Stimulated activated CD4-positive, alpha-beta T cell treated with anti-CD3 and anti-CD28 coated beads, Interleukin-4, amount 100 ng/mL, for 1 hour (primary cell): ENCODE results near the gene CRADD.
"Not testable (repeated sequence)": the region's sequence is repeated elsewhere in the genome, so short reads cannot be mapped to it uniquely, and the experiment has no call there.

Experiments
- DNase-seq: peaks from one replicate; pipeline ENCODE4 v3.0.0-alpha.2; 2020

The CRADD gene

DNA sequence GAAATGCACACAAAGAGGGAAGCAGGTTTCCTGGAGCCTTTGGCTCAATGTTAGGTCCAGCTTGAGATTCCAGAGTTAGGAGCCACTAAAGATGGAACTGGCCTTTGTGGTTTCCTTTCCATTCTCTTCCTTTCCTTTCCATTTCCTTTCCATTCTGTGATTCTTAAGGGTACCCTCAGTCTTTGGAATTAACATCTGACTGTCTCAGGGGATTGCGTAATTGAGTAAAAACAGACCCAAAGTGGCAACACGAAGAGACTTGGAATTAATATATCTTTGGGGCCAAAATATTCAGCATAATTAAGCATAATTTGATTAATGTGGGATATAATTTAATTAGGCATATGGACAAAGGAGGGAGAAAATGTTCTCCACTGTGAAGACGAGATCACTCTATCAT lies 205.6 kb downstream of the CRADD start:
- no peak for DNase-seq

DNA sequence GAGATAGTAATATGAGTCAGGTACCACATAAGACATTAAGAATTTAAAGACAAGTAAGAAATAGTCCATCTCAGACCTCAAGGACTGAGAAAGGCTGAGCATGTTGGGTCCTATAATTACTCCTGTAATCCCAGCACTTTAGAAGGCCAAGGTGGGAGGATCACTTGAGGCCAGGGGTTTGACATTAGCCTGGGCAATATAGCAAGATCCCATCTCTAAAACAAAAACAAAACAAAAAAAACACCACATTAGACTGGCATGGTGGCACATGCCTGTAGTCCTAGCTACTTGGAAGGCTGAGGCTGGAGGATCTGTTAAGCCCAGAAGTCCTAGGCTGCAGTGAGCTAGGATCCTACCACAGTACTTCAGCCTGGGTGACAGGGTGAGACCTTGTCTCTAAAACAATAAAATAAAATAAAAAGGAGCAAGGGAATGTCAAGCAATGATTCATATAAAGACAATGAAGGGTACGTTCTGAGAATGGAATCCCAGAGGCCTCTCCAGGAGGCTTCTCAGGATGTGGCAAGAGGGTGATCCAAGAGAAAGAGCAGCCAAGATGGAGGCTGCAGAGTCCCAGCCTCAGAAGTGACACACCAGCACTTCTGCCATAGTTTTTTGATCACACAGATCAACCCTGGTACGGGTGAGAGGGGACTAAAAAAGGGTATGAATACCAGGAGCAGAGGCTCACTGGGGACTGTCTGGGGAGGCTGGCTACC lies 206.4 kb downstream of the CRADD start:
- no peak for DNase-seq

DNA sequence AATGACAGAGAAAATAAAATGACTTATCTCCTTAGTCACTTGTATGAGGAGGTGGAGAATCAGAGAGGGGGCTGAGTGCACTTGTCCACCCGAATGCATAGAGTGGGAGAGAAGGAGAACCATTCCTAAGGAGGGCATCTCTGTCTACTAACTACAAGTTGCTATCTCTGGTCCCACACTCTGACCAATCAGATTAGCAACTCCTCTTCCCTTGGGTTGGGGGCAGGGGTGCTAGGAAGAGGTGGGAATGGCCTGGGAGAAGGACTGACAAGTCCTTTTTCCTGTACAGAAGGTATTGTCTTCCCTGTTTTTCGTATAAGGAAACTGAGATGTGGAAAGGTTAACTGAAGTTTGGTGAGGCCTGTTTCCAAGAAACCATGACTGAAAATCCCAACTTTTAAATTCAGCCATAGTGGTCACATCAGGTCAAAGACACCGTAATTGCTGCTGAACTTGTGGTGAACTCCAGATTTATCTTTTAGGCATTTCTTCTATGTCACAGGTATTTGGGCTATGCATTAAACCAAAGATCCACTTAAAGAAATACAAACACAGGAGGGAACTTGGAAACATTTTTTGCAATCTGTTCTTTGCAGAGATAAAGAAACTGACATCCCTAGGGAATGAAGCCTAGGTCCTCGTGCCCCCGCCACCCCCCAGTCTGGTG lies 207.8 kb downstream of the CRADD start:
- DNase-seq: no peak

DNA sequence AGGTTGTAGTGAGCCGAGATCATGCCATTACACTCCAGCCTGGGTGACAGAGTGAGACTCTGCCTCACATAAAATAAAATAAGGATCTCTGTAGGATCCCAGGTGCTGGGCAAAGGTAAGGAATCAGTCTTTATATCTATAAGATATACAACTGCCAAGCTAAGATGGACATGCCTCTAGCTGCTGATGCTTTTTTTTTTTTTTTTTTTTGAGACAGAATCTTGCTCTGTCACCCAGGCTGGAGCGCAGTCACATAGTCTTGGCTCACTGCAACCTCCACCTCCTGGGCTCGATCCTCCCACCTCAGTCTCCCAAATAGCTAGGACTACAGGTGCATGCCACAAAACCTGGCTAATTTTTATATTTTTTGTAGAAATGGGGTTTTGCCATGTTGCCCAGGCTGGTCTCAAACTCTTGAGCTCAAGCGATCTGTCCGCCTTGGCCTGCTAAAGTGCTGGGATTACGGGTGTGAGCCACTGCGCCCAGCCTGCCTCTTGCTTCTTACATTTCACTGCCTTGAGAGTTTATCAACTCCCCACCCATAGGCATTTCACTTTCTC lies 208.9 kb downstream of the CRADD start:
- DNase-seq: not testable (repeated sequence)

DNA sequence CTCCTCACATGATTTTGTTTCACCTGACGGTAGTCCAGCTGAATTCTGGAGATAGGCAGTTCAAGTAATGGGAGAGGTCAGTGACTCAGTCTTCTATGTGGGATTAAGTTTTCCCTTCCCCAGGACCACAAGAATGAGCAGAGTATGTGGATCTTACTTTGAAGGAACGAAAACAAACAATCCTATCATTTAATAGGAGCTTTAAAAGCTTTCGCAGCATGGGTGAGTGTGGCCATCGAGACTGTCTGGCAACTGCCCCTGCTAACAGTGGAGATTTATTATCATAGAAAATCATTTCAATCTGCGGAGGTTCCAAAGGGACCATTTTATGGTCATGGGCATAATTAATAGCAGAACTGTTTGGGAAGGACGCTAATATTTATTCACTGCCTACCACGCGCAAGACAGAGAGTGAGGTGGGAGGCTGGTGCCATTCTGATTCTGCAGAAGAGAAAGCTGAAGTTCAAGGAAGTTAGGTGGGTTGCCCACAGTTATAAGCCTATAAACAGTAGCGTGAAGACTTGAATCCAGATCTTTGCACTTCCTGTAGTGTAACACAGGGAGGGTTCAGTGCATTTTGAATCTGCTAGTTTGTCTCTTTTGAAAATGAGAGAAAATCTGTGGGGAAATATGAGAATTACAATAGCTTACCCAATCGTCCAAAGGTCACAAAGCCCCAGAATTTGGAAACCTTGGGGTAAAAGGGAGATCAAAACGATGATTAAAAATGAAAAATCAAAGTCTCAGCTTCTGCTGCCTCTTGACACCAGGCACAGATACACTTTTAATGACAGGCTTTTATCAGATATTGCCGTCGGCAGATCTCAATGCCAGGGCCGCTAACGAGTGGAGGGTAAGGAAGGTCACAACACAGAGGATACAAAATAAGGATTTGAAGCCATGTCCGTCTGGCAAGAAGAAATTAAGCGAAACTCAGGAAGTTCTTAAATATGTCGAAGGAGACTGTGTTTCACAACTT lies 209.6 kb downstream of the CRADD start:
- DNase-seq: no peak

DNA sequence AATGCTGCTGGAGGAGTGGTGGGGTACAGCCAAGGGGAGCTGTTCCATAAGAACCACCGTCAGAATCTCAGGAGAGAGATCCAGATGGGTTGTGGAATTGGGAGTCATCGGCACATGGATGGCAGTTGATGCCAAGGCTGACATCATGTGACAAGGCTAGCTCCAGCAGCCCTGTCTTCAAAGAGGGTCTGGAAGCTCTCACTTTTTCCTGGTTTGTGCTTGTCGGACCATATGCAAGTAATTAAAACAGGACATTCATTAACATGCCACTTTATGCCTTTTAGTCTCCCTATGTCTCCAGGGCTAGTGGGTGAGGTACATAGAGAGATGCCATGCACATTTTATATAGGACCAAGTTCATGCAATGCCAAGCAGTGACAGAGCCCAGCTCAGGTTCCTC lies 211.8 kb downstream of the CRADD start:
- DNase-seq: no peak

DNA sequence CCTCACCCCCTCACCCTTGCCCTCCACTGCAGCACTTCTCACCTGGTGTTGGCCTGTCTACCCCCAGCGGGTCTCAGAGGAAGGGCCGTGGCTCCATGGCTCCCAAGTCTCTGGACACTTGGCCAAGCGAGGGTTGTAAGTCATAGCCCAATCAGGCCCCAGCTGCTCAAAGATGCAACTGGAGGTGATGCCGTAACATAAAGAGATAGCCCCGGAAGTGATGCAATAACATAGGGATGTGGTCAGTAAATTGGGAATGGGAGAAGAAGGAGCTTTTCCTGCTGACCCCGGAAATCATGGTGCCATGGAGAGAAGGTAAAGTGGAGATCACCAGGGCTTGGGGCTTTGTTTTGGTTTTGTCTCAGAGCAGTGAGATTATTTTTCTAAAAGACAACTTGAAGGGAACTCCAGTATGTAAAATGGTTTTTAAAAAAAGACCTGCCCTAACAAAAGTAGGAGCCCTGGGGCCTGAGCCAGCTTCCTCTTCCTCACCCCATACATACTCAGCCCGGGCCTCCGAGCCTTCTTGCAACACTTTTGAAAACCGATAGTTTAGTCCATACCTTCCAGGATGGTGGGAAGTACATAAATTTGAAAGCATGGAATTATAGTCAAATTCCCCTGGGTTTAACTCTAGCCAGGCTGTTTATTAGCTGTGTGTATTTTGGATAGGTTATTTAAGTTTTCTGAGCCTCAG lies 212.5 kb downstream of the CRADD start:
- no peak for DNase-seq

DNA sequence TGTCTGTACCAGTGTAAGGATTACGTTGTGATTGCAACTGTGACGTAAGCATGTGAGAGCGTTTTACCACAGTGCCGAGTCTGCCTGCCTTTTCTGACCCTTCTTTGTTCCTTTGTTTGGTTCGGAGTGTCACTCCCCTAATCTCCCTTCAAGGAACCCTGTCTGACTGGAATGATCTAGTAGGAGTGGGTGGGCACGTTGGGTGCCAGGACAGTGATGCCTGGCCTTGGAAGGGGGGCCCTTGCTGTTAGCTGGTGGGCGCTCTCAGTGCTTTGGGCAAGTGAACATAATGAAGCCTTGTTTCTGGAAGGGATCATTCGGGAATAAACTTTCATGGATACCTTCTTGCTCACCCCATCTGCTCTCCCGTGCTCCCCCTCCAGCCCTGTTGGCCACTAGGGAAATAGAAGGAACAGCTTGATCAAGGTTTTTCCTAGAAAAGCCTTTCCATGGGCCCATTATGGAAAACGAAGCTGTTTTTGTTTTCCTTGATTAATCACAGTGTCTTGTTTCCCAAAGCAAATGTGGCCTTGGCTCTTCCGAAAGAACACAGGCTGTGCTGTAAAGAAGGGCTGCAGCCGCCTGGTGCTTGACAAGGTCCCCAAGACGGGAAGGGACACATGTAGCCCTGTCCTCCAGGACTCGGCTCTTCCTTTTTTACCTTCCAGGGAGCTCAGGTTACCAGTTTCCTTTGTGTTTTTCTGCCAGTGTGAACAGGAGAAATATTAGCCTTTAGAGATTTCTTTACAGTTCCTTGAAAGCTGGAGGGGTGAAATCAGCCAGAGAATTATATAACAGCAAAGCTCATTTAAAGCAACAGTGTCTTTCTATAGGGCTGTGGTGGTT lies 215.5 kb downstream of the CRADD start:
- DNase-seq: no peak

DNA sequence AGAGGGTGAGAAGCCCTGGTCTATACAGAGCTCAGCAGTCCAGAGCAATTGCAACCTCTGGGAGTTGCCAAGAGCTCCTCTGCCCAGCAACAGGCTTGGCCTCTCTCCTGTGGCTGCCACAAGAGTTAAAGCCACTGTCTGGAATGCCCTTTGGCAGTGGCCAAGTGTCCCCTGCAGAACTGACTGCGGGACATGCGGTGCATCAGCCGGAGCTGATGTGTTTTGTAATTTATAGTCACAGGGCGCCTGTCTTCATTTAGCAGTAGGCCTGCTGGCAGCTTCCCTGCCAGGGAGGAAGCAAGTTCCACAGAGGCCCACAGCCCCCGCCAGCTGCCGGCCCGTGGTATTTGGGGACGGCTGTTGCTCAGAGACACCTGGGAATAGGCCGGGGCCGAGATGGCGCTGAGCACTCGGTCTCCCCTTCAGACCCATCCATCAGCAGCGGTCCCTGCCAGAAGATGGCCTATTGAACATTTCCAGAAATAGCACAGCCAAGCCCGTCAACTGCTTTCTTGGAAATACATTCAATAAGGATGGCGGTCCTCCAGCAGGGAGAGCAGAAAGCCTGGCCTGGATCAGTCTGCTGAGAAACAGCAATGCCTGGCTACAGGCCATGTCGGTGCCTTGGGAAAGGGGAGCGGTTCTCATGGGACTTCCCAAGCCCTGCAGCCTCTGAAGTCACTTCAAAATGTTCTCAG lies 217.4 kb downstream of the CRADD start:
- DNase-seq: no peak

DNA sequence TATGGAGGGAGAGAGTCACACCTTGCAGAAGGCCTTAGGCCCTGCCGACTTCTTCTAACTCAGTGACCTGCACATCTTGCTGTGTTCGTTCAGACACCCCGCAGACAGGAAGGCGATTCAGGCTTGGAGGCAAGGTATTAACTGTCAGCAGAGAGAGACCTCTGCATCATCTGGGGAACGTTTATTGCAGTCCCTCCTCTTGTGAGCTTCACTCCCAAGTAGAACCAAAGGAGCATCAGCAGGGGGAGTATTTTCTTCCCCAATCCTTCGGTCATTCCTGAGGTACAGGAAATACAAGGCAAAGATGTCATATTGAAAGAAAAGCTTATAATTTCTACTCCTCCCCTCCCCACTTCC lies 217.9 kb downstream of the CRADD start:
- no peak for DNase-seq

DNA sequence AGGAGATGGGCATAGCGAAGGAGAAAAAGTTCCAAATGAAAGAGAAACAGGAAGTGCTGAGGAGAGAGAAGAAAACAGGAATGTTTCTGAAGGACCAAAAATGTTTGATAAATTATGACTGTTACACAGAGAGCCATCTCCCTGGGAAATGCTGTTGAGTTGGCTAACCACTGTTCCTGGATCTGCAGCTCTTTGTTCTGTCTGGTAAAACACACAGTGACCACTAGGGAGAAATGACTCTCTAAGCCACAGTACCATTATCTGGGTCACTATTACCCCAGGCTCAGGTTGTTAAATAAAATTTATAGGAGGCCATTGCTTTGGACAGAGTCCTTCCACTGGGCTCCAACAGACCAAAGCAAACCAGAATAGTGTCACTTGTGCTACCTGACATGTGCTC lies 219.3 kb downstream of the CRADD start:
- DNase-seq: no peak

DNA sequence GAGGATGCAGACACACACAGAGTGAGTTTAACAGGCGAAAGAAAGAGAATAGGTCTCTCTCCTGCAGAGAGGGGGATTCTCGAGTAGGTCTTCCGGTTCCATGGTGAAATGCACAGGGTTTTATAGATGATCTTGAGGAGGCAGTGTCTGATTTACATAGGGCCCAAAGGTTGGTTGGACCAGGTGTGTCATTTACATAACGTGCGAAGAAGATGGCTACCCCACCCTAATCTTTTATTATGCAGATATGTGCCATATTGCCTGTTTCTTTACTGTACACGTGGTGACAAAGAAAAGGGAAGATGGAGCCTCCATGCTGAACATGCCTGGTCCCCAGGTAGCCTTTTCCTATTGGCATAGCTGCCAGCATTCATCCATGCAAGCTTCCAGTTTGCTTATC lies 219.8 kb downstream of the CRADD start:
- DNase-seq: no peak

DNA sequence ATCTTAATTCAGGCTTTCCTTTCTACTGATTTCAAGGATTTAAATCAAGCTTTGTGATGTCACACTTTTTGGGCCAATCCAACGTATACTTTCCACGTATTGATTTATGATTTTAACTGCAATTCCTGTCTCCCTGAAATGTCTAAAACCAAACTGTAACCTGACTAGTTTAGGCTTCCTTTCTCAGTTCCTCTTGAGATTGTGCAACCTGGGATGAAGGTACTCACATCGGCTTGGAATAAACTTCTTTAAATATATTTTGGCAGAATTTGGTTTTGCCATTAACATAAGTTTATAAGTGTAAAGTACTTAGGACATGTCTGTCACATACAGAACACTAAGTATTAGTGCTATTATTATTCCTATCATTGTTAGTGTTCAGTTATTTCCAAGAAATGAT lies 224.6 kb downstream of the CRADD start:
- no peak for DNase-seq

DNA sequence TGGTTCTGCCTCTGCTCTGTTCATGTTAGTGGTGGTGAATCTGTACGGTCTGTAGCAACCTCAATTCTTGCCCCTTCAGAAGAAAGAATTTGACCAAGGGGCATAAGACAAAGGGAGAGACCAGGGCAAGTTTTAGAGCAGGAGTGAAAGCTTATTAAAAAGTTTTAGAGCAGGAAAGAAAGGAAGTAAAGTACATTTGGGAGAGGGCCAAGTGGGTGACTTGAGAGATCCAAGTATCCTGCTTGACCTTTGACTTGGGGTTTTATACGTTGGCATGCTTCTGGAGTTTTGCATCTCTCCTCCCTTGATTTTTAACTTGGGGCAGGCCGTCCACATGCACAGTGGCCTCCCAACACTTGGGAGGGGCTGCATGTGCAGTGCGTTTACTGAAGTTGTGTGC lies 225.0 kb downstream of the CRADD start:
- no peak for DNase-seq

DNA sequence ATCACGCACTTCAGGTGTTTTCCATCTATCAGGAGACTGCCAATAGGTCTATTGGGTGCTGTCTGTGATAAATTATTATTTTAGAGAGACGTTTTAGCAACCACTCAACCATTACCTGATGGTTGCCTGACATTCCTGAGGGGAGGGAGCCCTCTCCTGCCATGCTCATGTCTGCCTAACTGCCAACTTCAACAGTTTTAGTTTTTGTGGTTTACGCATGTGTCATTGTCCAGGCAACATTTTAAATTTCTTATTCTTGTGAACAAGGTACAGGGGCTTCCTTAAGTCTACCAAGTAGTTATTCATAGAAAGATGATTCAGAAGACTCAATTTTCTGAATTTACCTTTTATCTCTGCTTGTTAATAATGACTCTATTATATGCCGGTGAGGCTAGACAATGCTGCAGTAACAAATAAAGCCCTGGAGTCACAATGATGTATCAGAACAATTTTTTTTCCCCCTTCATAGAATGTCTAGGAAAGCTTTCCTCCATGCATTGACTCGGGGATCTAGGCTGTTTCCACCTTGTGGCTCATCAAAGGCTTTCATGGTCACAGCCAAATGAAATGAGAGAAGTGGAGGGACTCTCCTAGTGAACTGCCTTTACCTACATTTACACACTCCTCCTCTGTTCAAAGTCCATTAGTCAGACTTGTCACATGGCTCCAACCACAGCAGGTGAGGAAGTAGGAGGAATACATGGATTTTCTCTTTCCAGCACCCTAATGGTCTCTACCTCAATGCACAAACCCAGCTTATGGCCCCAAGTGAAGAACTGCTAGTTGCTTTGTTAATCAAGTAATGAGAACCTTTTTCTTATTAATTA lies 225.8 kb downstream of the CRADD start:
- no peak for DNase-seq

DNA sequence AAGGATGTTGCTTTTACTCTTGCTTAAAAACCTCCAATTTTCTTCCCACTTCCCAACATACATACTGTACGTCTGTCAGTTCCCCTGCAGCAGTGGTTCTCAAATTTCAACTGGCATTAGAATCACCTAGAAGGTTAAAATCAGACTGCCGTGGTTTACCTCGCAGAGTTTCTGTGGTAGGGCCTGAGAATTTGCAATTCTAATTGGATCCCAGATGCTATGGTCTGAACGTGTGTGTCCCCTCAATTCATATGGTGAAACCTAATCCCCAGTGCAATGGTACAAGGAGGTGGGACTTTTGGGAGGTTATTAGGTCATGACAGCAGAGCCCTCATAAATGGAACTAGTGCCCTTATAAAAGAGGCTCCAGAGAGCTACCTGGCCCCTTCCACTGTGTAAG lies 226.9 kb downstream of the CRADD start:
- no peak for DNase-seq

DNA sequence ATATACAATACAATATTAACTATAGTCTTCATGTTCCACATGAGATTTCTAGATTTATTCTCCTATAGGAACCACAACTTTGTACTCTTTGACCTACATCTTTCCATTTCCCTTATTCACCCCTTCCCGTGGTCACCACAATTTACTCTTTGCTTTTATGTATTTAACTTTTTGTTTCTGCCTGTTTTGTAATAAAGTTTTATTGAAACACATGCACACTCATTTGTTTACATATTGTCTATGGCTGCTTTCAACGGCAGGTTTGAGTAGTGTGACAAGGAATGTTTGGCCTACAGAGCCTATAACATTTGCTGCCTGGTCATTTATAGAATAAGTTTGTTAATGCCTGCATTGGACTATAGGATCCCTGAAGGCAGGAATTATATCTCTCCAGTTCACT lies 231.1 kb downstream of the CRADD start:
- DNase-seq: no peak

DNA sequence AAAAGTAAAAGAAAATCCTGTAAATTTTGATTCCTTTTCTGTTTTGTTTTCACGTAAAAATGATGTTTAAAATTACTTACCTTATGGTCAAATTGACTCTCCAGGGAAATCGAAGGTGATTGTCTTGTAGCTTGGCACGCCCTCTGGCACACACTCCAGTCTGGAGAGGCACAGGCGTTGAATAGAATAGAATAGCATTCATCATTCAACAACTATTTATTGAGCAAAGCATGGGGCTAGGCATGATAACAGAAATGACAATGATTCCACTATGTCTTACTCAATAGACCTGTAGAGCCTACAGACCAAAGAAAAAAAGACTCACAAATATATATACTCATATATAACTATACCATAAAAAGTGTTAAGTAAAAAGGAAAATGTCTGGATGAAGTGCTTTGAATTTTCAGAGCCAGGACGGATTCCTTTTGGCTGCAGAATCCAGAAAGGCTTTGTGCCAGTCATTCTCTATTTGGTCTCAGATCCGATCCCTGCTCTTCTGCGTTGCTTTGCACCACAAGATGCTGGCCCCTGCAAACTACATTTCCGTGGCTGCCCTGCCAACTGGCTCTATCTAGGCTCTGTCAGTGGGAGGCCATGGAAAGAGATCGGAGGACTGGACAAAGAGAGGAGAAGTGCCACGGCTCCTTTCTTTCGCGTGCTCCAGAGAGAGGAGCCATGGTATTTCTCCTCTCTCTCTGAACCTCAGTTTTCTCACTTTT lies 231.8 kb downstream of the CRADD start:
- no peak for DNase-seq

DNA sequence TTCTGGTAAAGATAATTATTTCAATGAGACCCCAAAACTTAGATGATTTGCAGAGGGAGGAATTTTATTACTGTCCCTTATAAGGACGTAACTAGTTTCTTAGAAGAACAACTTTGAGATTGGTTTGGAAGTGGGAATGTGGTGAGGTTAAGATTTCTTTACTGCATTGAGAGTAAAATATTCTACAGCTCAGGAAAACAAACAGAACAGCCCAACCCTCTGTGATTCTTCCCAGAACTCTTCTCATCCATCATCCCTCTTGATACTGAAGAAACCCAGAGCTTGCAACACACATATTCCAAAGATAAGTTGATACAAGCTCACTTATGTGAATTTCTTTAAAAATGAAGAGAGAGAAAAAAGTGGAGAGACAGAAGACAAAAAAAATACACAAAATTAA lies 234.2 kb downstream of the CRADD start:
- no peak for DNase-seq
